Activated naive CD4-positive, alpha-beta T cell treated with anti-CD3 and anti-CD28 coated beads, Interleukin-2, amount 50 U/mL, for 24 hours (primary cell): ENCODE results near the gene KCNE1.
"Not testable (repeated sequence)": the region's sequence is repeated elsewhere in the genome, so short reads cannot be mapped to it uniquely, and the experiment has no call there.

Experiments
- H3K27ac Mint-ChIP-seq: one replicate; pipeline ENCODE4 v1.8.0; 2021; ENCODE audit warnings: mild to moderate bottlenecking, mixed read lengths
- H3K27me3 Mint-ChIP-seq: one replicate; pipeline ENCODE4 v1.8.0; 2021; ENCODE audit warnings: mixed read lengths
- H3K36me3 Mint-ChIP-seq: one replicate; pipeline ENCODE4 v1.8.0; 2021; ENCODE audit warnings: mixed read lengths
- H3K4me1 Mint-ChIP-seq: one replicate; pipeline ENCODE4 v1.8.0; 2021; ENCODE audit warnings: mixed read lengths
- H3K4me3 Mint-ChIP-seq: one replicate; pipeline ENCODE4 v1.8.0; 2021; ENCODE audit warnings: mild to moderate bottlenecking, mixed read lengths
- H3K9me3 Mint-ChIP-seq: one replicate; pipeline ENCODE4 v1.8.0; 2021; ENCODE audit warnings: mixed read lengths

The KCNE1 gene

DNA sequence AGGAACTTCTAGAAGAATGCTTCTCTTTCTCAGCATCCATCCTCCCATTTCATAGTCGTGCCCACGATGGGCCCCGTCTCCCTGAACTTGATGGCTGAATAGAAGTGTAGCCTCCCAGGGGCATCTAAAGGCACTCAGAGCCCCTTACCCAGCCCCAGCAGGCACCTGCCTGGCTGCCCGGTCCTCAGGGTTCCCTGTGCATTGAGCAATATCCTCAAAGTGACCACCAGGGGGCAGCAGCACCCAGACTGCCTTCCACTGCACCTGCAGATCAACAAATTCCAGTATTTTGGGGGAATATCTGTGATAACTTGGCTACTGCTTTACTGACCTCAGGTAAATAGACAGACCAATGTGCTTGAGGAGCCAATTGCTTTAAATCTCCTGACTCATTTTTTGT, 68.5 kb downstream of the KCNE1 start:
- H3K36me3 Mint-ChIP-seq, H3K9me3 Mint-ChIP-seq, H3K27ac Mint-ChIP-seq, H3K27me3 Mint-ChIP-seq, H3K4me1 Mint-ChIP-seq, H3K4me3 Mint-ChIP-seq: not testable (repeated sequence)

GRCh38 chr21:34429710-34430109, 82.3 kb downstream of the KCNE1 start:
- H3K36me3 Mint-ChIP-seq, H3K27me3 Mint-ChIP-seq, H3K9me3 Mint-ChIP-seq, H3K4me1 Mint-ChIP-seq, H3K27ac Mint-ChIP-seq, H3K4me3 Mint-ChIP-seq: not testable (repeated sequence)

- not testable (repeated sequence) for H3K4me3 Mint-ChIP-seq, H3K9me3 Mint-ChIP-seq, H3K36me3 Mint-ChIP-seq, H3K4me1 Mint-ChIP-seq, H3K27me3 Mint-ChIP-seq, H3K27ac Mint-ChIP-seq
These were observed 83.6 kb downstream of the KCNE1 start for GRCh38 chr21:34428441-34428840.

DNA sequence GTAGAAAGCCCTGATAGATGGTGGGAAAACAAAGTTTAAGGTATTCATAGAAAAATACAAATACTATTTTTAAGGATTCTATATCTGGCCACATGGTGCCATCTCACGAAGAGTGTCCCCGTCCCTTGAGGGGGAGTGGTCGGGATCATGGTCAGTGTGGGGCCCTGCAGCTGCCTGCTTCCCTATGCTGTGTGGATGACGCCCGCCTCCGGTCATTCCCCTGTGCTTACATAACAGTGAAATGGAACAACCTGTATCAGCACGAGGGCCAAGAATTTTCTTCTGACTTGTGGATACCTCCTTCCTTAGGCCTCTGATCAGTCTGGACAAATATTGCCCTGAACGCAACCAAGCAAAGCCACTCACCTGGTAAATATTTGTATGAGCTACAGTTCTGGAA, 84.7 kb downstream of the KCNE1 start:
- not testable (repeated sequence) for H3K4me1 Mint-ChIP-seq, H3K4me3 Mint-ChIP-seq, H3K9me3 Mint-ChIP-seq, H3K27me3 Mint-ChIP-seq, H3K27ac Mint-ChIP-seq, H3K36me3 Mint-ChIP-seq

GRCh38 chr21:34423805-34424204, 88.2 kb downstream of the KCNE1 start, which contains the start of gene SMIM34:
Gene SMIM34 (minus strand): TSS chr21:34423951. CDS start chr21:34423839, 112 bp downstream.
- not testable (repeated sequence) for H3K36me3 Mint-ChIP-seq, H3K4me3 Mint-ChIP-seq, H3K27ac Mint-ChIP-seq, H3K4me1 Mint-ChIP-seq, H3K9me3 Mint-ChIP-seq, H3K27me3 Mint-ChIP-seq

DNA sequence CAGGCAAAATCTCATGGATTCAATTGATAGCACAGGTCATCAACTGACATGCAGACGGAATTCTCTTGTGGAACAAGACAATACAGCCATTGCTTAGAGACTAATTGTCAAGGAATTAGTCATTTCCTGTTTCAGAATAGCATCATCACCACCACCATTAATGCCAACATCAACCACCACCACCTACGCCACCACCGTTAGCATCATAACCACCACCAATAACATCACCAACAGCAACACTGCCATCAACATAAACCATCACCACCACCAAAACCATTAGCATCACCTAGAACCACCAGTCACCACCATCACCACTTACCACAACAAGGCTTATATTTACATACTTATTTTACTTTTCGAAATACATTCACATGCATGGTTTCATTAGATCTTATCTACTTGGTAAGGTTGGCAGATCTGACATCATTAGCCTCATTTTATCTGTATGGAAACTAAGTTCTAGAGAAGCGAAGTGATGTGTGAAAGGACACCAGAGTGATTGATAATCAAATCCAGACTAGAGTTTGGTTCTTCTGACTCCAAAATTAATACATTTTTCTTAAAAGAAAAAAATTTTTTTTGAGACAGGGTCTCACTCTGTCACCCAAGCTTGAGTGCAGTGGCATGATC, 94.4 kb downstream of the KCNE1 start:
- H3K9me3 Mint-ChIP-seq, H3K27ac Mint-ChIP-seq, H3K4me3 Mint-ChIP-seq, H3K36me3 Mint-ChIP-seq, H3K27me3 Mint-ChIP-seq, H3K4me1 Mint-ChIP-seq: not testable (repeated sequence)

- H3K36me3 Mint-ChIP-seq, H3K4me1 Mint-ChIP-seq, H3K27me3 Mint-ChIP-seq, H3K4me3 Mint-ChIP-seq, H3K27ac Mint-ChIP-seq, H3K9me3 Mint-ChIP-seq: not testable (repeated sequence)
These were observed 104.7 kb downstream of the KCNE1 start for GRCh38 chr21:34407294-34407693.

DNA sequence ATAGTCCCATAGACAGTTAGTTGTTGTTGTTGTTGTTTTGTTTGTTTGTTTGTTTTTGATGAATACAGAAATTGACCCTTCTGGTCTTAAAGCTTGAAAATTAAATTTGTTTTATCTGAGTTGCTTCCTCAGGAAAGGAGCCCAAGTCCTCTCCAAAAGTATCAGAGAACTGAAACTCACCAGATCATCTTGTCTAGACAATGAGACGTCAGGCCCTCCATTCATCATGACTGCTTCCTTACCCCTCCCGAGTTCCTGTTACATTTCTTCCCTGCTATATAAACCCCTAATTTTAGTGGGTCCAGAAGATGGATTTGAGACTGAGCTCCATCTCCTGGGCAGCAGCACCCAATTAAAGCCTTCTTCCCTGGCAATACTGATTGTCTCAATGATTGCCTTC, 105.3 kb downstream of the KCNE1 start:
- not testable (repeated sequence) for H3K36me3 Mint-ChIP-seq, H3K9me3 Mint-ChIP-seq, H3K4me1 Mint-ChIP-seq, H3K4me3 Mint-ChIP-seq, H3K27me3 Mint-ChIP-seq, H3K27ac Mint-ChIP-seq

GRCh38 chr21:34406102-34406501, 105.9 kb downstream of the KCNE1 start:
- not testable (repeated sequence) for H3K4me3 Mint-ChIP-seq, H3K27ac Mint-ChIP-seq, H3K36me3 Mint-ChIP-seq, H3K9me3 Mint-ChIP-seq, H3K4me1 Mint-ChIP-seq, H3K27me3 Mint-ChIP-seq

- H3K27ac Mint-ChIP-seq, H3K4me1 Mint-ChIP-seq, H3K27me3 Mint-ChIP-seq, H3K36me3 Mint-ChIP-seq, H3K4me3 Mint-ChIP-seq, H3K9me3 Mint-ChIP-seq: not testable (repeated sequence)
These were observed 106.3 kb downstream of the KCNE1 start for GRCh38 chr21:34405686-34406085.

DNA sequence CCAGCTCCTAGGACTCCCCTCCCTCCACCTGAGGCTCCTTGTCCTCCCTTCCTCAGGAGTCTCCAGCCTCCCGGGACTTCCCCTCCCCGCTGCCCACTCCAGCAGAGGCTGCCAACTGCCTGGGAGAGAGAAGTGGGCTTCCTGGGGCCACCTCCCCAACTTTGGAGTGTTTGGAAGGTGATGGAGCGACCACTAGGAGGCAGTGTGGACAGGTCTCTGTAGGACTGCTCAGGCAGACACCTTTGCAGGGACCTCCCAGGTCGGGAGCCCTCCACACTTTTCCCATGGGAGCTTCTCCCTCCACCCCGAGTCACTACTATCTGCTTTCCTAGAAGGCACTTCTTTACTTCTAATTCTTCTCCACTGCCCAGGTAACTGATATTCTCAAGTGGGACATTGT, 107.3 kb downstream of the KCNE1 start:
- H3K27me3 Mint-ChIP-seq, H3K4me3 Mint-ChIP-seq, H3K36me3 Mint-ChIP-seq, H3K27ac Mint-ChIP-seq, H3K9me3 Mint-ChIP-seq, H3K4me1 Mint-ChIP-seq: not testable (repeated sequence)

DNA sequence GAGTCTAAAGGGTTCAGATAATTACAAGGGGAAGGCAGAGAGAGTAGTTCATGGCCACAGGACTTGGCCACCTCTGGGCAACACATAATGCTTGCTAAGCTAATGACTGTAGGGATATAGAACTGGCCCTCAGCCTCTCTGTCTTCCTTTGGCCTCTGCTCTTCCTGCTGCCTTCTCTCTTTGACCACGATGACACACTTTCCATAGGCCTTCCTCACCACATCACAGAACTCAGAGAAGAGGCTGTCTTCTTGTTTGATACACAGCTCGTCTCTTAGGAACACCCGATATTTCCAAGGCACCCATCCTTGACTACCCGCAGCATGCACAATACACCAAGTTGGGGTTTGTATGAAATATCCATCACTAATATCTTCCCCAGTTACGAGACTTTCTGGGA, 111.5 kb downstream of the KCNE1 start:
- not testable (repeated sequence) for H3K36me3 Mint-ChIP-seq, H3K4me1 Mint-ChIP-seq, H3K27me3 Mint-ChIP-seq, H3K9me3 Mint-ChIP-seq, H3K27ac Mint-ChIP-seq, H3K4me3 Mint-ChIP-seq
